Brain microvascular endothelial cell (primary cell): ENCODE results near the gene CENPM.
A peak's percentile ranks its signal among the peaks of the same experiment; 100 is the strongest.

Experiments used
- DNase-seq: peaks from one replicate; pipeline ENCODE4 v3.0.0-alpha.2; 2020
- H3K27ac ChIP-seq: fragments of 250-450 bp; sonication (Bioruptor Pico); 2 replicates; pipeline ENCODE4 v1.5.1; 2020; ENCODE audit warnings: mild to moderate bottlenecking, moderate library complexity
- H3K27me3 ChIP-seq: fragments of 250-450 bp; sonication (Bioruptor Pico); replicated peaks from 2 replicates; pipeline ENCODE4 v1.5.1; 2020; ENCODE audit warnings: mild to moderate bottlenecking
- H3K36me3 ChIP-seq: fragments of 250-450 bp; sonication (Bioruptor Pico); replicated peaks from 2 replicates; pipeline ENCODE4 v1.5.1; 2020; ENCODE audit warnings: mild to moderate bottlenecking
- H3K4me3 ChIP-seq: 2 replicates; pipeline ENCODE4 v1.5.1; 2011; ENCODE audit warnings: low read depth, mild to moderate bottlenecking, control low read depth, low read length, moderate library complexity
- in situ Hi-C: cut with HindIII; loops from 2 replicates; pipeline ENCODE4 v1.10.0; 2017; ENCODE audit warnings: low sequenced_read_pairs, low pct_ligation_motif_present
- TF ChIP-seq, protein P1 (sequence below): IDR thresholded peaks from 2 replicates; pipeline ENCODE4 v1.5.1; 2011; ENCODE audit warnings: low read depth, mild to moderate bottlenecking, moderate library complexity, low read length, control low read depth, inconsistent platforms; ENCODE audit errors: missing control alignments

The CENPM gene

DNA sequence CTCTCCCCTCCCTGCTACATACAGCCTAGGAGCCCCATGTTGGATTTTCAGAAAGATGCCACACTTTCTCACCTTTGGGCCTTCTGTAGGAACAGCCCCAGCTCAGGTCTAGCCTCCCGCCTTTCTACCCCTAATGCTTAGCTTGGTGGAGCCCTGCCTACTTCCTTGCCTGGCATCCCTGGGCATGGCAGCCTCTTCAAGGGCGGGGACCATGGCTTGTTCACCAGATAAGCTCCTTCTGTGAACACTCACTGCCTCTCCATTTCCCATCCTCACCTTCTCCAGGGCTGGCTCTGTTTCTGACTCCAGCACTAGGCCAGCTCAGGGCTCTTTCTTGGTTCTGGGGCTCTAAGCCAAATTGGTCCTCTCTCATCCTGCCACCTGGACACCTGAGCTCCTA lies 23.6 kb upstream of the CENPM start:
- no peak overlapping the region for H3K4me3 ChIP-seq
- in situ Hi-C loops = no loop called here
- DNase-seq = no peak
- no peaks in the 10 kb centered on the region for H3K36me3 ChIP-seq
- peaks cover 7% of the 10 kb centered on the region for H3K27me3 ChIP-seq
- TF ChIP-seq, protein P1, sequence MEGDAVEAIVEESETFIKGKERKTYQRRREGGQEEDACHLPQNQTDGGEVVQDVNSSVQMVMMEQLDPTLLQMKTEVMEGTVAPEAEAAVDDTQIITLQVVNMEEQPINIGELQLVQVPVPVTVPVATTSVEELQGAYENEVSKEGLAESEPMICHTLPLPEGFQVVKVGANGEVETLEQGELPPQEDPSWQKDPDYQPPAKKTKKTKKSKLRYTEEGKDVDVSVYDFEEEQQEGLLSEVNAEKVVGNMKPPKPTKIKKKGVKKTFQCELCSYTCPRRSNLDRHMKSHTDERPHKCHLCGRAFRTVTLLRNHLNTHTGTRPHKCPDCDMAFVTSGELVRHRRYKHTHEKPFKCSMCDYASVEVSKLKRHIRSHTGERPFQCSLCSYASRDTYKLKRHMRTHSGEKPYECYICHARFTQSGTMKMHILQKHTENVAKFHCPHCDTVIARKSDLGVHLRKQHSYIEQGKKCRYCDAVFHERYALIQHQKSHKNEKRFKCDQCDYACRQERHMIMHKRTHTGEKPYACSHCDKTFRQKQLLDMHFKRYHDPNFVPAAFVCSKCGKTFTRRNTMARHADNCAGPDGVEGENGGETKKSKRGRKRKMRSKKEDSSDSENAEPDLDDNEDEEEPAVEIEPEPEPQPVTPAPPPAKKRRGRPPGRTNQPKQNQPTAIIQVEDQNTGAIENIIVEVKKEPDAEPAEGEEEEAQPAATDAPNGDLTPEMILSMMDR = no peak
- H3K27ac ChIP-seq = no peak overlapping the region

DNA sequence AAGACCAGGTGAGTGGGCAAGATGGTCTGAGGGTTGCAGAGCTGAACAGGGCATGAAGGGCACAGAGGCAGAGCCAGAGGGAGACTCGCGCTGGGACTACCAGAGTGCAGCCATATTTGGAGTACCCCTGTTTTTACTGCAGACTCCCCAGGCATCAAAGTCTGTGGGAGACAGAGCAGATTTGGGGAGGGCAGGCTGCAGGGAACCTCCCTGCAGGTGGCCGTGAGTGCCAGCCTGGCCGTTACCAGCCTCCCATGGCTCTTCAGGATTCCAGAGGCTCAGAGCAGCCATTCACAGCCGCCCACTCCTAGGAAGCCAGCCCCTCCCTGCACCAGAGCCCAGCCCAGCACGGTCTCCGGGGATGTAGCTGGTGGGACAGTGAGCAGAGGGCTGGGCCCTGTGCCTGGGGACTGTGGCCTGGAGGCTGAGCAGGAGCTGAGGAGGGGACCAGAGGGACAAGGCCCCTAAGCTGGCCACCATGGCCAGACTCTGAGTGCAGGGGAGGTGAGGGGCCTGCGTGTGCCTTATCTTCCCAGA lies 22.2 kb upstream of the CENPM start, which contains the start of gene SEPTIN3:
Gene SEPTIN3 (plus strand): TSS at position 334 of the 537 bp plus-strand sequence. CDS start 2,050 bp downstream, outside the sequence.
- H3K36me3 ChIP-seq = no peaks in the 10 kb centered on the region
- DNase-seq = no peak
- H3K27ac ChIP-seq = no peak within 1 kb of the TSS
- in situ Hi-C loops = no loop called here
- H3K27me3 ChIP-seq = peaks cover 2% of the 10 kb centered on the region
- TF ChIP-seq, protein P1 = no peak
- no peak within 1 kb of the TSS for H3K4me3 ChIP-seq

DNA sequence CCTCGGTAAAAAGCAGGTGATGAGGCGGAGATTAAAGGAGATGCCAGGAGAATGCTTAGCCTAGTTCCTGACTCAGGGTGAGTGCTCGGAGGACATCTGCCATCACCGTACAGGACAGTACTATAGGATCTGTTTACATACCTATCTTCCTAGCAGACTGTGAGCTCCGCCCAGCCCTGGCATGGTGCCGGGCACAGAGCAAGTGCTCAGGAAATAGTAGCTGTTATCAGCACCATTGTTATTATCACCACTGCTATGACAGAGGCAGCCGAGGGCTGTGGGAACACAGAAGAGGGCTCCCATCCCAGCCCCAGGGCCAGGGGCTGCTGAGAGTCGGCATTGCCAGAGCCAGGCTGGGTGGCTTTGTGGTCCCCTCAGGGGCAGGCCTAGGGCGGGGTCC lies 21.6 kb upstream of the CENPM start:
- H3K27me3 ChIP-seq = peaks cover 2% of the 10 kb centered on the region
- no peak for DNase-seq
- in situ Hi-C loops = no loop called here
- H3K4me3 ChIP-seq = no peak overlapping the region
- TF ChIP-seq, protein P1 = no peak
- no peaks in the 10 kb centered on the region for H3K36me3 ChIP-seq
- no peak overlapping the region for H3K27ac ChIP-seq

DNA sequence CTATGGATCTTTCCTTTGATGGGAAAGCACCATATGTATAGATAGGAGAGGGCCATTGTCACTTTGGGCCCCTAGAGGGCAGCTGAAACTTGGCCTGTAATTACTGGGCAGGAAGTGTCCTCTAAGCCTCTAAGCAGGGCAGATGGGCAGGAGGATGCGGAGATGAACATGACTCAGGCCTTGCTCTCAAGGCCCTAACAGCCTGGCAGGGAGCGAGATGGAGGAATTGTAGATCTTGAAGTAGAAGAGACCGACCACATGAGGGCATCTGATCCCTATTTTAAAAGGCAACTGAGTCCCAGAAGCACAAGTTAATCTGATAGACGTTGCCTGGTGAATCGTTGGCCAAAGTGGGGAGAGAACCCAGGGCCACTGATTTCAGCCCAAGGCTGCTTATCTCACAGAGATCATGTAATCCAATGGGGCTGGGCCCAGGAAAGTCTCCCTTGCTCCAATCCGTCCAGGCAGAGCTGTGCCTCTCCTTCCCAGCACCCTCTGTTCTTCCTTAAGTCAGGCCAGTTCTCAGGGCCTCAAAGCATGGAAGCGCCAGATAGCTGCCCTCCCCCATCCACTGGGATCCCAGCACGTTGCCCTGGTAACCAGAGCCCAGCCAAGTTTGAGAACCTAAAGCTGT lies 19.8 kb upstream of the CENPM start:
- TF ChIP-seq, protein P1 = peak; percentile 65
- H3K36me3 ChIP-seq = no peaks in the 10 kb centered on the region
- in situ Hi-C loops = no loop called here
- no peaks in the 10 kb centered on the region for H3K27me3 ChIP-seq
- H3K27ac ChIP-seq = no peak overlapping the region
- H3K4me3 ChIP-seq = no peak overlapping the region
- peak; percentile 83 for DNase-seq

DNA sequence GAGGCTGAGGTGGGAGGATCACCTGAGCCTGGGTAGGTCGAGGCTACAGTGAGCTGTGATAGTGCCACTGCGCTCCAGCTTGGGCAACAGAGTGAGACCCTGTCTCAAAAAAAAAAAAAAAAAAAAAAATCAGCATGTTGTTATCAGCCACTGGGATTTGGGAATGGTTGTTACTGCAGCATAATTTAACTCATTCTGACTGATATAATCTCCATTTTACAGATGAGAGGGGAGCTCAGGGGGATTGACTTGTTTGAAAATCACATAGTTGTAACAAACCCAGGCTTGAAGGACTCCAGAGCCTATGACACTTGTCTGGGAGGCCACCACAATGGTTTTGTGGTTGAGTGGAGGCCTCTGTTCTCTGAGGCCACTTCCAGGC lies 19.3 kb upstream of the CENPM start:
- Histone ChIP-seq H3K4me3 (no peak overlapping the region), H3K36me3 (no peaks in the 10 kb centered on the region), H3K27ac (no peak overlapping the region), H3K27me3 (no peaks in the 10 kb centered on the region)
- in situ Hi-C loops = no loop called here
- TF ChIP-seq, protein P1 = no peak
- no peak for DNase-seq

DNA sequence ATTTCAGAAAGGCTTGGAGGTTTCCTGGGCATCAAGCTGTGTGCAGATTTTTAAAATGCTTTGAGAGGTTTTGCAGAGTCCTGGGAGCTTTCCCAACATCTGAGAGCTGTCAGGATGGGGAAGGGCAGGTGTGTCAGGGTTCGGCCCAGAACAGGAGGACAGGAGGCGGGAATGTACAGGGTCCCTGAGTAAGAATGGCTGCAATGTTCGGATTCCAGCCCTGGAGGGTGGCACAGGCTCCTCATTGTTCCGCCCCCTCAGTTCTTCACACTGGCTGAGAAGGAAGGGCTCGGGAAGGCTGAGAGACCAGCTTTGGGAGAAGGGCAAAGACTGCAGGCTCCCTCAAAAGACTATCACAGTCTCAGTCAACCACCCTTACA lies 17.1 kb upstream of the CENPM start:
- Histone ChIP-seq H3K27ac (no peak overlapping the region), H3K27me3 (no peaks in the 10 kb centered on the region), H3K4me3 (no peak overlapping the region), H3K36me3 (no peaks in the 10 kb centered on the region)
- TF ChIP-seq, protein P1 = no peak
- in situ Hi-C loops = no loop called here
- no peak for DNase-seq
